CD4-positive, alpha-beta T cell treated with Interleukin-10 for 1 hour (primary cell): ENCODE results near the gene TREML2.
"Not testable (repeated sequence)": the region's sequence is repeated elsewhere in the genome, so short reads cannot be mapped to it uniquely, and the experiment has no call there.

Experiments used
- DNase-seq: peaks from one replicate; pipeline ENCODE4 v3.0.0-alpha.2; 2020

Gene TREML2

DNA sequence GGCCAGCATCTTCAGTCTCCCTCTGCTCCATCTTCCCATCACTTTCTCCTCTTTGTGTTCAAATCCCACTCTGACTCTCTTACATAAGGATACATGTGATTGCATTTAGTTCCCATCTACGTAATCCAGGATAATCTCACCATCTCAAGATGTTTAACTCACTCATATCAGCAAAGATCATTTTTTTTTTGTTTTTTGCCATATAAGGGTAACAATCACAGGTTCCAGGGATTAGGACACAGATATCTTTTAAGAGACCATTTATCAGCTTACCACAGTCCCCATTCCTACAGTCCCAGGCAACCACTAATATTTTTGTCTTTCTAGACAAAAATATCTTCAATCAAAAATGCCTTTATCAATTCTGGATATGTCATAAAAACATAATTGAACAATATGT is 3.2 kb upstream of the TREML2 start:
- DNase-seq: no peak

DNA sequence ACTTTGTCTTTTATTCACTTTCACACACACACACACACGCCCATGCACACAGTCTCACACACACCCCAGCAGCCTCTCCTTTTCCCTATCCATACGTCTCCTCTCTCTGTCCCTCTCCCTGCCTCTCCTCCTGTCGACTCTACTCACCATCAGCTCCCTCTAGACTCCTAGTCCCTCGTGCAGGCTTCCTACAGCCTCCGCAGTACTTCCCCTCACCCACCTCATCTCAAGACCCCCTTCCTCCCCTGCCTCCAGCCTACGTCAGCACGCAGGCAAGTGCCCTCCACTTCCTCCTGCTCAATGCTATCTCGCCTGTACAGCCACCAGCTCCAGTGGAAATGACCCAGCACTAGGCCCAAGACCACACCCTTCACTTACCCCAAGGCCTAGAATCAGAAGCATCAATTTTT is 820 bp upstream of the TREML2 start:
- DNase-seq: no peak

DNA sequence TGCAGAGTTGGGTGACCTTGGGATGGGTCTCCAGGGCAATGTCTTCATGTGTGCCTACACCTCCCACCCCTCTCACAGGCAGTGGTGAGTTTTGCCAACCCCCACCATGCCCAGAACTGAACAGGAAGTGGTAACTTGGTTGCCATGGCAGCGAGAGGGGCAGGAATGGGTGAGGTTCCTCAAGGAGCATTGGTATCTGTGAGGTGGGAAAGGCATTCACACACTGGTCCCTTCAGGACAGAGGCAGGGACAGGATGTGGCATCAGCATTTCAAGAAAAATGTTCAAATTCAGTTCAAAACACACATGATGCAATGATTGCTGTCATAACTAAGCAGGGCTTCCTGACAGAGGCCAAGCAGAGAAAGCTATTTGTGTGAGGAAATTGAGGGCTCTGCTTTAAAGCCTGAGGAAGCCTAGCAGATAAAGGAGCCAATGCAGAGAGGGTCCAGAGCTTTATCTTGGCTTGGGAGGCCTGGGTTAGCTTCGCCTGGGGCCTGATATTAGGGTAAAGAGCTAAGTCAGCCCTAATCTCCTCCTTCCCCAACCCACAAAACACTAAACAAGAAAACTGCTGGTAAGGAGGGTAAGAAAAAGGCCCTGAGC is 551 bp downstream of the TREML2 start:
- peak; percentile 79 for DNase-seq

DNA sequence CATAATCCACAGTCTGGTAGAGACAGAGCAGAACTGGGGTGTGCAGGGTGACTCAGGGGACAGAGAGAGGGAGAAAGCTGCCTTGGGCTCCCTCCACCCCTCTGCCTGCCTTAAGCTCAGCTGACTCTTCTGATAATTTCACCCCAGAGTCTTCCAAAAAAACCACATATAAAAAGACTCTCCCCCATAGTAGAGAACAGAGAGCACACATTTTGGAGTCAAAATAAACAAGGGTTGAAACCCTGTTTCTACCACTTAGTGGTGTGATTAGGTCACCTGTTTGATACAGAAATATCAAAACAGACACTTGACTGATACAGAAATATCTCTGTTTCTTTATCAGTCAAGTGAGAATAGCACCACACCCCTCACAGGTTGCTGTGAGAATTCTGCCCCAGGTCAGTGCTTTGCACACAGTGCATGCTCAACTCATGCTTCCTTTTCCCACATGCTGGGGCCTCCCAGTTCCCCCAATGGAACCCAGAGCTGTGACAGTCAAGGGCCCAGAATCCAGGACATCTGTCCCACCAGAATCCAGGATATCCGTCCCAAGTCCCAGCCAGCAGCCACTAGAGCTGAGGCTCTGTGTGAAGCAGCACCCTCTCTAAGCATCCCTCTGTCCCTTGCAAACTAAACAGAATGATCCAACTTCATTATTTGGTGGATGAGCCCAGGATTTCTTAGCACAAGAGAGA is 1.2 kb downstream of the TREML2 start:
- DNase-seq: peak; percentile 44

DNA sequence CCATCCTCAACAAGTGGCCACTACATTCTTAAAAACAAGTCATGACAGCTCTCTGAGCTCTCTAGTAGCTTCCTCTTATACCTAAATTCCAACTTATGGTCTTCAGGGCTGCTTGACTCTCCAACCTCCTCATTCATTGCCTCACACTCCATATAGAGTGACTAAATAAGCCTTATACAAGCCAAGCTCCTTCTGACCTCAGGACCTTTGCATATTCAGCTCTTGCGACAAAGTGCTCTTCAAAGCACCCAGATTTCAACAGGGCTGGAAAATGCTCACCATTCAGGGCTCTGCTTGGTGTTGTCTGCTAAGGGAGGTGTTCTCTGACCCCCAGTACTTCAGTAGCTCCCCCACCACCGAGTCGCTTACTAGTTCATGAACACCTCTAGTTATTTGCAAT is 3.7 kb downstream of the TREML2 start:
- no peak for DNase-seq

DNA sequence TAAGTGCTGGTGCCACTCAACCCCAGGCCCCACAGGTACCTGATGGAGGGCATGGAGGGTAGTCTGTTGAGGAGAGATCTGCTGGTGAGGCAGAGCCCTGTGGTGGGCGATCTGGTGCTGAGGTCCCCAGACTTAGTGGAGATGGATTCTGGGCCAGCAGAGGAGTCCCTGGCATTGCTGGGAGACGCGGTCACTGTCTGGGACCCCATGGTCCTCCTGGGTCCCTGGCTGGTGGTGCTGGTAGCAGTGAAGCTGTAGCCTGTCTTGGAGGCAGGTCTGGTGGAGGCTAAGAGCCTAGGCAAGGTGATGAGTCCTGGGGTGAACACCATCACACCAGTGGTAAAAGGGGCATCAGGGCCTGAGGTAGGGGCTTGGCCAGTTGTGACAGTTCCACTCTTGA is 6.6 kb downstream of the TREML2 start:
- no peak for DNase-seq

DNA sequence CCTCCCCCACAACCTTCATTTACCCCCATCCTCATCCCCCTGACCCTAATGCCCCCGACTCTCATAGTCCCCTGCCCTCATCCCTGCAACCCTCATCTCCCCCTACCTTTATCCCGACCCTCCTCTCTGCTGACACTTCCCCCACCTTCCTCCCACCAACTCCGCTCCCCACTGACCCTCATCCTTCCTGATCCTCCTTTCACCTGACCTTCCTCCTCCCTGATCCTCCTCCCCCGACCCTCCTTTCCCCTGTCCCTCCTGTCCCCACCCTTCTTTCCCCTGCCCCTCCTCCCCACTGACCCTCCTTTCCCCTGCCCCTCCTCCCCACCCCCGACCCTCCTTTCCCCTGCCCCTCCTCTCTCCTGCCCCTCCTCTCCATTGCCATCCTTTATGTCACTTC is 7.1 kb downstream of the TREML2 start:
- DNase-seq: no peak

DNA sequence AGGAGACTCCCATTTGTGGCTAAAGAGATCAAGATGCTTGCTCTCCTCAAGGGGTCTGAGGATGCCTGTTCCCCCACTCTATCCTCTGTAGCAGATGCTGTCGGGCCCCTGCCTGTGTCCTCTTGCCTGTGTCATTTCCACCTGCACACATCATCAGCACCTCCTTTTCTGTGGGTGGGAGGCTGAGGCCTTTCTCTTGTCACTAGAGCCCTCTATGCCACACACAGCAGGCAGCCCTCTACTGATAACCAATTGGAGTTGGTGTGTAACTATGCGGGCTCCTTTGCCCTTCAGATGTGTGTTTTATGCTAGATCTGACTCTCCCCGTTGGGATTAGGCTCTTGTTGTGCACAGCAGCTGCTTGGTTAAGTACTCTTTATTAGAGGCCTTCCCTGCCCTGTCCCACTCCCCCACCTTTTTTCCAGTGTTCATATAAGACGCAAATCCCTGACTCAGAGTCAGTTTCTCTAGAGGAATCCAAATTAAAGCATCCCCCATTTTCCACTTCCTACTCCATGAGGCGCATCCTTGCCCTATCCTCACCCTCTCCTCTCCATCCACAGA is 7.7 kb downstream of the TREML2 start:
- DNase-seq: no peak

DNA sequence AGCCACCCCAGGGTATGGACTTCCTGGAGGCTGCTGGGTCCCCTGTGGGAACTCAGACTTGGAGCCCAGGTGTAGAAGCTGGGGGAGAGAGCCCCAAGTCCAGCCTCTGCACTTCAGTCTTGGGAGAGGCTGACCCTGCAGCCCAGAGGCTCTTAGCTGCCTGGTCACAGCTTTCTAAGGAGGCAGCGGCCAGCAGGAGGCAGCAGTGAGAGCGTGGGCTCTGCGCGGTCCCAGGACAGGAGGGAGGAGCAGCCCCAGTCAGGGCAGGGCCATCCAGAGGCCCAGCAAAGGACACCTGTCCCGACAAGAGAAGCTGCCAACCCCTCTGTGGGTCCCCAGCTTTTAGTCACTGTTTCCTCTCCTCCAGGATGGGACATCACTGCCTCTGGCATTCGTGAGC is 9.4 kb downstream of the TREML2 start:
- DNase-seq: peak; percentile 34

DNA sequence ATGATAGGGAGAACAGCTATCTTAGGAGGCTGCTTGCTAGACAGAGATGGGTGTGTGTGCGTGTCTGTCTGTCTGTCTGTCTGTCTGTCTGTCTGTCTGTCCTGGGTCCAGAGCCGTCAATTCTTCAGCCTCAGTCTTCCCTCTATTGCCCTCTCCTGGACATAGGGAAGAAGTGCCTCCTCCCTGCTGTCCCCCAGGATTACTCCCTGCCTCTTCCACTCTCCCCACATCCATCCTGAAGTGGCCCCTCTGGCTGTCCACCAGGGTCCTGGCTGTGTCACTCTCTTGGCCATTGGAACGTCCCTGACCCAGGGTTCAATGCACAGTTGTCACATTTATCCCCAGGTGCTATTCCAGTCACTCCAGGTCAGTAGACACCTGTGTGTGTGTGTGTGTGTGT is 10.2 kb downstream of the TREML2 start:
- DNase-seq: no peak

DNA sequence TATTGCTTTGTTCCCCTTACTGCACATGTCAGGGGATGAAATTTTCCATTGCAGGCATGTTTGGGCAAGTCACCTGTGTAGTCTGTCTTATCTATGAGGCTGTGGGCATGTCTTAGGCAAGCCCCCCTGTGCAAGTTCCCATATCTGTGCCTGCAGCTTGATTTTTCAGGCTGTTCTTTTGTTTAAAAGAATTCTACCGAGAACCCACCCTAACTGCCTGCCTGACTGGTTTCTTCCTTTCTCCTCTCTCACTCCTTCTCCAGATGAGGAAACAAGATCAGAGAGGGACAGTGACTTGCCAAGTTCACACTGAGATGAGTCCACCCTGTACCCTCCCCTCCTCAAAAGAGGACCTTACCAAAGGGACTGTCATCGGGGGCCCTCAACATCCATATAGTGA is 11.0 kb downstream of the TREML2 start:
- DNase-seq: no peak

DNA sequence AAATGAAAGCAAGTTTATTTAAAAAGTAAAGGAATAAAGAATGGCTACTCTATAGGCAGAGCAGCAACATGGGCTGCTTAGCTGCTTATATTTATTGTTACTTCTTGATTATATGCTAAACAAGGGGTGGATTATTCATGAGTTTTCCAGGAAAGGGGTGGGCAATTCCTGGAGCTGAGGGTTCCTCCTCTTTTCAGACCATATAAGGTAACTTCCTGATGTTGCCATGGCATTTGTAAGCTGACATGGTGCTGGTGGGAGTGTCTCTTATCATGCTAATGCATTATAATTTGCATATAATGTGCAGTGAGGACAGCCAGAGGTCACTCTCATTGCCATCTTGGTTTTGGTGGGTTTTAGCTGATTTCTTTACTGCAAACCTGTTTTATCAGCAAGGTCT is 11.9 kb downstream of the TREML2 start:
- DNase-seq: not testable (repeated sequence)

DNA sequence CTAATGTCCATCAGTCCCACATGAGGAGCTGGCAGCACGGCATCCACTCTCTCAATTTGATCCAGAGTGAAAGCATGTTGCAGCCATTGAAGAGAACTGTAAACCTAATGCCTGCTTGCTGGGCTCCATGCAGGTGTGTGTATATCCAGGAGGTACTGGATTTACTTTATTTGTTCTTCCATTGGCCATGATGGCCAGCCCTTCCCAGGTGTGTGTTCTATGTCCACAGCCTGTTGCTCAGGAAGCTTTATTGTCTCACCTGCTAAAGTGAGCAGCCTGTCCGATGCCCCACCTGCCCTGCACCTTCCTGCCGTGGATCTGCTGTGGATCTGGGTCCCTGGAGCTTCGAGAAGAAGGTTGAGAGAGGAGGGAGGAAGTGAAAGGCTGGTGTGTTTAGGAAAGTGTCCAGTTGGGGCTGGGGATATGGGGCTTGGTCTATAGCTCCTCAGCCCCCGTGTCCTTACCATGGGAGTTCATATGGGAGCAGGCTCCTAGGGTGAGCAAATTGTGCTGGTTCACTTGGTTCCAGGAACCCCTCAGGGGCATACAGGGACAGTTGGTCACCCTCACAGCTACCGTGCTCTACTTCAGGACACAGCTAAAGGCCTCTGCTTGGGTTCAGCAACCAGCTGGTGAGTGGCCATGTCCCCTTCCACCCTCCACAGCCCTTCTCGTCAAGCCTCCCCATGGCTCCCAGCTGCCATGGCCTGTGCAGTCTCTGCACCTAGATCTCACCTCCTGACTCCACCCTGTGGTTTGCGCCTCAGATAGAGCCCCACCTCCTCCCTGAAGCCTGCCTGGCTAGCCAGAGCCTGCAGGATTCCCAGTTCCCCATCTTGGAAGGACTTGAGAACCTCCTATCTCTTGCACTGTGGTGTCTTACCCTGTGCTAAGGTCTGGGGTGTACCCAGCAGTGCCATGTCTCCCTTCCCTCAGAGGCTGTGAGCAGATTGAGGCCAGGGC is 12.7 kb downstream of the TREML2 start:
- DNase-seq: no peak

DNA sequence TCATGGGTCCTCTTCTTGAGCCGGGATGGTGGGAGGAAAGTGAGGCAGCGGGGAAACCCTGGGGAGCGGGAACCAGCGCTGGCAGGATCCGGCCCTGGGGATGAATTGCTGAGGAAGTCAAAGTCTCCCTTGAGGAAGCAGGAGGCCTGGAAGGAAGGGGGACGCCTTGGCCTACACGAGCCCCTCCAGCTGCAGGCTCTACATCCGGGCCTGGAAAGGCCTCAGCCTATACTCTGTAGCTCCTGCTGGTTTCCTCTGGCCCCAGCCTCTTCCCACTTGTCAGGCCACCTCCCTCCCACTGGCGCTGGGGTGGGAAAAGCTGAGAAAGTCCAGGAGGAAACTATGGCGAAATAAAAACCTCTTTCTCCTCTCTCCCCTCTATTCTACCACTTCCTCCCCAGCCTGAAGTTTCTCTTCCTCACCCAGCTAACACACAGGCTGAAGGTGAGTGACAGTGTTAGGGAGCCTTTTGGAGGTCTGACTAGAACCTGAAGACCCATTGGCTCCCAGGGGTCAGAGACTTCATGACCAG is 14.9 kb downstream of the TREML2 start:
- DNase-seq: no peak

DNA sequence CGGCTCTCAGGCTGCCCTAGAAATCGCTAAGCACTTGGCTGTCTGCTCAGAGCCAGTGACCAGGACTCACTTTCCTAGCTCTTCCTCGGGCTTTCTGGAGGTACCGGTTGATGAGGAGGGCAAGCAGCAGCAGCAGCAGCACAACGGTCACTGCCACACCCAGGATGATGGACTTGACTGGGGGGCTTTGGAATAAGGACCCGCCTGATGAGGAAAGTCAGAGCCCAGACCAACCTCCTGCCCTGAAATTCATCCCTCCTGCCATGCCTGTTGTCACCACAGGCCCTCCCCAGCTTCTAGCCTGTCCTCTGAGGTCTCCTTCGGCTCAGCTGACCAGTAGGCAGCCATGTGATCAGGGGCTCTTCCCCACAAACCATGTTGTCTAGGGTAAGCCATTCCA is 16.2 kb downstream of the TREML2 start:
- DNase-seq: no peak

DNA sequence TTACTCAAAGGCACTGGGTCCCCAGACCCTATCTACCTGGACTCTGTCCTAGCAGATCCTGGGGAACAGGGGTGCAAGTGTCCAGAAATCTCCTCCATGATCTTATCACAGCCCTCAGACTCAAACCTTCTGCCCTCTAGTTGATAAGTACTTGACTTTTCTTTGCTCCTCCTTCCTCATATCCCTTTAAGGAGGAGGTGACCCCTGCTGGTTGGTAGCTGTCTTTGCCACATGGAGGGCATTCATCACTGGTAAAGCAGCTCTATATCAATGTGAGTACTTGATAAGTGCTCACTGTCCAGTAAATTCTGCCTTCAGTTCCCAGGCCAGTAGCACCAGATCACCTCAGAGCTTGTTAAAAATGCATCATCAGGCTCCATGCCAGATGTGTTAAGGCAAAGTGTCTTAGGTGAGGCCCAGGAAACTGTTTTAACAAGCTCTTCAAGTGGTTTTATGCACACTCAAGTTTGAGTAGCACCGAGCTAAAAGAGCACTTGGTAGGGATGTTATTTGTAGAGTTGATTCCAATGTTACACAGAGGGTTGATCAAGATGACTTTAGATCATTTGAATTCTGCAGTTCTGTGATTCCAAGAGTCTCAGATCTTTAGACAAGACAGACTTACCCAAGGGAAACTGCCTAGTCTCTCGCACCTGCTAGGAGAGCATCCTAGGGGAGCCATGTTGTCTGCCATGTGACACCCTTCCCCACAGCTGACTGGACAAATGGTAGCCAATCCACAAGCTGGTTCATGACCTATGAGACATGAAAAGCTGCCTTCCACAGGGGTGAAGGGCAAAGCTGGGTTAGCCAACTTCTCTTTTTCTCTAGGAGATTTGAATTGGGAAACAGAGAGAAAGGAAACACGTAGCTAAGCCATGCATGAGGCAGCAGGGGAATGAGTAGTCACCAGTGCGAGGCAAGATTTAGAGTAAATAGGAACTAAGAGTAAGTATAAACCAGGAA is 18.6 kb downstream of the TREML2 start:
- peak; percentile 71 for DNase-seq

DNA sequence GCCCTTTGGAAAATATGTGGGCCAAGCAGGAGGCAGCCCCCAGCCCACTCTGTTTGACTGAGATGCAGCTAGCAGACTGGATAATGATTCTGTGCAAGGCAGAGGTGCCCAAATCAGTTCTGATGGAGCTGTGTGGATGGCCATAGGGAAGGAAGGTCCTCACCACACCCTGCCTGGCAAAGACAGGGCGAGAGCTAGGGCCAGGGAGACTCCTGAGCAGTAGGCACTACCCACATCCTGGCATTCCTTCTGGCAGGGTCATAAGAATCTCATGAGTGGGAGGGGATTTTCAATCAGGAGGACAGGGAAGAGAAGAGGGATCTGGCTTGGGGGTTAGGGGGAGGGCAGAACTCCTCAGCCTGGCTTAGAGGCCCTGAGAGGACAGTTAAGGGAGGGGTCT is 19.4 kb downstream of the TREML2 start:
- no peak for DNase-seq

DNA sequence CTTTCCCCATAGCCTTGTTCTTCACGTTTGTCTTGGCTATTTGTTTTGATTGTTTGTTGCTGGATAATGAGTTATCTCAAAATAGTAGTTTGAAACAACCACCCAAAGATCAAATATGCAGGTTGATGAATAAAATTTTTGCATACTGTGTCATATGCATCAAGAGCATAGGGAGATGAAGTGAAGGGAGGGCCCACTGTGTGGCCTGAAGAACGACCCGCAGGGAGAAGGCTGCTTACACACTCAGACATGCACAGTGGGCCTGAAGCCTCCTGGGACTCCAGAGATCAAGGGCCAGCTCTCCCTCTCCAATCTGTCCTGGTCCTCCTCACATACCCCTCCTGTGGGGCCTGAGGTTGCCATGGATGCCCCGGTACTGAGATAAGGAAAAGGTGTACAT is 21.8 kb downstream of the TREML2 start:
- DNase-seq: no peak

DNA sequence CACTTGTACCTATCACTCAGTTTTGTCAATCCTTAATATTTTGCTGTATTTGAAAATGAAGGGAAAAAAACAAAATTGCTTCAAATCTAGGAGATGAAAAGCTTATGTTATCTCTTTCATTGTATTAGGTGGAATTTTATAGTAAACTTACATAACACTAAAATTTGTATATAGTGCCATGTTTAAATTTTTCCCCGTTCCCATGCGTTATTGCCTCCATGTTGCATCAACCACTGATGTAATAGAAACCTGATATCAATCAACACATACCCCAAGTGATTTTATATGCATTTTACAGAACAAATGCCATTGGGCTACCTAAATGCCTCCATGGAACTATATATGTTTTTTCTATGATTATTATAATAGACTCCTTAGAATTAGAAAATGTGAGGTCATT is 23.3 kb downstream of the TREML2 start:
- no peak for DNase-seq

DNA sequence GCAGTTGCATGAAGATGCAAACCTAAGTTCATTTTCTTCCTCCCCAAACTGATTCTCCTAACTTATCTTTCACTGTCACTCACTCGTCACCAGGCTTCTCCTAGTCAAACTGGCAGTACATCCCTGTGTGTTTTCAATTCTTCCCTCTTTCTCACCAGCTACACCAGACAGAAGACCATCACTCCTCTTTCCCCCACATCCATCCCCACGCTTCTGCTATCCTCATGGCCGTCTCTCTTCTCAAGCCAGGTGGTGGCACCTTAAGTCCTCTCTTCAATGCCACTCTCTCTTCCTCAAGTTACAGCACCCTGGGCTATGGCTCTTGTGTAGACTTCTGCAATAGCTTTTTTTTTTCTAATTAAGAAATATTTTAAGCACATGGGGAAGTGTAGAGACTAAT is 23.7 kb downstream of the TREML2 start:
- DNase-seq: no peak

DNA sequence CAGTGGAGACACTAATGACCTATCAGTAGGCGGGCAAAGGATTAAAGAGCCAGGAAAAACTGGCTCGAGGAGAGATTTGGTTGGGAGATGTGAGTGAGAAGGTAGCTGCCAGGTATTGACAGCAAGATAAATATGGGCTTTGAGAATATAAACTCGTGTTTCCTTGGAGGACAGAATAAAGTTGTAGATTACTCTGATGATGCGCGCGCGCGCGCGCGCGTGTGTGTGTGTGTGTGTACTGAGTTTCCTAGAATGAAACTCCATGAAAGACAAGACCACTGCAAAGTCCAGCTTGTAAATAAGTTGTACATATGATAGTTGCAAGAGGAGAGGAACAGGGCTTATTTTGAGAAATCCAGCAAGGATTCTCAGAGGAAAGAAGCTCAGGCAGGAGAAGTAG is 24.8 kb downstream of the TREML2 start:
- DNase-seq: no peak

DNA sequence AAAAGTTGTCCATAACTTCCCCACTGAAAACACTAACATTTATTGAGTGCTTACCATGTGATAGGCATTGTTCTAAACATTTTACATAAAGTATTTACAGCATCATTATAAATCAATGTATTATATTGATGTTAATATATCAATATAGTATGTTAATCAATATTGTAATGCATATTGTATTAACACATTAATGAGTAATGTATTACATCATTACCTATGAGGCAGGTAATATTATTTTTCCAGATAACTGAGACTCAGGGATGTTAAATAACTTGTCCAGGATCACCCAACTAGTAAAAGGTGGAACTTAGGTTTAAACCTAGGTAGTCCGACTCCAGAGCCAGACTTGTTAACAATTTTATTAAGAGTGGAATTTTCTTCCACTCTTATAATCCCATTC is 25.9 kb downstream of the TREML2 start:
- no peak for DNase-seq
